Osteocyte (in vitro differentiated cells): ENCODE measurements around the gene PRKCH. TPM values are rescaled to one million over a fixed set of nuclear protein-coding genes. Genes with fewer than 3 reads are reported as not detected.

Experiments used
- DNase-seq: peaks from one replicate; pipeline ENCODE4 v3.0.0; 2021; ENCODE audit warnings: mixed read lengths; ENCODE audit not compliant: unreplicated experiment; ENCODE audit errors: extremely low spot score
- H3K27ac Mint-ChIP-seq: one replicate; pipeline ENCODE4 v1.8.0; 2021; ENCODE audit warnings: mild to moderate bottlenecking, mixed read lengths; ENCODE audit not compliant: unreplicated experiment
- H3K27me3 Mint-ChIP-seq: one replicate; pipeline ENCODE4 v1.8.0; 2021; ENCODE audit warnings: mixed read lengths; ENCODE audit not compliant: unreplicated experiment
- H3K36me3 Mint-ChIP-seq: one replicate; pipeline ENCODE4 v1.8.0; 2021; ENCODE audit warnings: mixed read lengths; ENCODE audit not compliant: unreplicated experiment
- H3K4me1 Mint-ChIP-seq: one replicate; pipeline ENCODE4 v1.8.0; 2021; ENCODE audit warnings: mixed read lengths; ENCODE audit not compliant: unreplicated experiment
- H3K4me3 Mint-ChIP-seq: one replicate; pipeline ENCODE4 v1.8.0; 2021; ENCODE audit warnings: mild to moderate bottlenecking, moderate library complexity, mixed read lengths; ENCODE audit not compliant: unreplicated experiment
- H3K9me3 Mint-ChIP-seq: one replicate; pipeline ENCODE4 v1.8.0; 2021; ENCODE audit warnings: mixed read lengths; ENCODE audit not compliant: unreplicated experiment
- total RNA-seq: library from RNA; stranded (reverse); gene quantifications from 2 replicates; pipeline ENCODE4 v1.2.1, GENCODE V29; 2021
- TF ChIP-seq, protein P1 (sequence below): fragments of 200-600 bp; sonication (generic); IDR thresholded peaks from 2 replicates; pipeline ENCODE4 v1.5.0; 2021; ENCODE audit warnings: antibody characterized with exemption, mild to moderate bottlenecking, moderate library complexity

The PRKCH gene
- total RNA-seq, 1 donor from 2014 or later, result 10.6 TPM

DNA sequence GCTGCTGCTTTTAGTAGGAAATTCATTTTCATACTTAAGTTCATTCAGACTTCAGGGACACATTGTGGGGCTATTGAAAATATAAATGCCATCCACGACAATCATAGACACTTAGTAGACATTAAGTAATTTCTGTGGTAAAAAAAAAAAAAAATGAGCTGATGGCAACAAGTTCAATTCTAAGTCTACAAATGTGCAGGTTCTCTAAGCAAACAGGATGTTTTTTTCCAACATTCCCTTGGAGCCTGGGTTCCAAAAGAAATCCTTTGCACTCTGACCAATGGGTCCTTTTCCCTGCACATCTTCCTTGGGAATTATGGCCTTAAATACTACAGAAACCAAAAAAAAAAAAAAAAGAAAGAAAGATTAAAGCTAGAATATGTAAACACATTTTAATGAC lies 198.4 kb downstream of the PRKCH start:
- H3K4me3 Mint-ChIP-seq, result no peak overlapping the region
- peaks cover 29% of the 10 kb centered on the region for H3K4me1 Mint-ChIP-seq
- TF ChIP-seq, protein P1, sequence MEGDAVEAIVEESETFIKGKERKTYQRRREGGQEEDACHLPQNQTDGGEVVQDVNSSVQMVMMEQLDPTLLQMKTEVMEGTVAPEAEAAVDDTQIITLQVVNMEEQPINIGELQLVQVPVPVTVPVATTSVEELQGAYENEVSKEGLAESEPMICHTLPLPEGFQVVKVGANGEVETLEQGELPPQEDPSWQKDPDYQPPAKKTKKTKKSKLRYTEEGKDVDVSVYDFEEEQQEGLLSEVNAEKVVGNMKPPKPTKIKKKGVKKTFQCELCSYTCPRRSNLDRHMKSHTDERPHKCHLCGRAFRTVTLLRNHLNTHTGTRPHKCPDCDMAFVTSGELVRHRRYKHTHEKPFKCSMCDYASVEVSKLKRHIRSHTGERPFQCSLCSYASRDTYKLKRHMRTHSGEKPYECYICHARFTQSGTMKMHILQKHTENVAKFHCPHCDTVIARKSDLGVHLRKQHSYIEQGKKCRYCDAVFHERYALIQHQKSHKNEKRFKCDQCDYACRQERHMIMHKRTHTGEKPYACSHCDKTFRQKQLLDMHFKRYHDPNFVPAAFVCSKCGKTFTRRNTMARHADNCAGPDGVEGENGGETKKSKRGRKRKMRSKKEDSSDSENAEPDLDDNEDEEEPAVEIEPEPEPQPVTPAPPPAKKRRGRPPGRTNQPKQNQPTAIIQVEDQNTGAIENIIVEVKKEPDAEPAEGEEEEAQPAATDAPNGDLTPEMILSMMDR, result no peak

DNA sequence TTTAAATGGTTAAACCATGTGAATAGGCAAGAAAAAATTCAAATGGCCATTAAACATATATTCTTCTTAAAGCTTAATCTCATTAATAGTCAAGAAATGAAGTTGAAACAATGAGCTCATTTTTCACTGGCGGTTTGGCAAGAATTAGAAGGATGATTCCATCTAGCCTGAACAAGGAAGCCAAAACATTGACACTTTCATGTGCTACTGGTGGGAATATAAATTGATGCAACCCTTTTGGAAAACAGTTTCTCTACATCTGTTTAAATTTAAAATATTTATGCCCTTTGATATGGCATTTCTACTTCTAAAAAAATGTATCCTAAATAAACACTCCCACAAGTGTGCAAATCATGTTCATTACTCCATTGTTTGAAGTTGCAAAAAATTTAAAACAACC lies 199.2 kb downstream of the PRKCH start:
- Mint-ChIP-seq H3K4me3 (no peak overlapping the region), H3K9me3 (no peaks in the 10 kb centered on the region), H3K27ac (no peak overlapping the region), H3K4me1 (peaks cover 38% of the 10 kb centered on the region), H3K27me3 (no peaks in the 10 kb centered on the region), H3K36me3 (no peaks in the 10 kb centered on the region)
- TF ChIP-seq, protein P1, result no peak
- no peak for DNase-seq

More for the DNA sequence above, 198.4 kb downstream of the PRKCH start:
- Mint-ChIP-seq H3K27ac (no peak overlapping the region), H3K9me3 (no peaks in the 10 kb centered on the region), H3K36me3 (no peaks in the 10 kb centered on the region), H3K27me3 (no peaks in the 10 kb centered on the region)
- DNase-seq, result no peak

DNA sequence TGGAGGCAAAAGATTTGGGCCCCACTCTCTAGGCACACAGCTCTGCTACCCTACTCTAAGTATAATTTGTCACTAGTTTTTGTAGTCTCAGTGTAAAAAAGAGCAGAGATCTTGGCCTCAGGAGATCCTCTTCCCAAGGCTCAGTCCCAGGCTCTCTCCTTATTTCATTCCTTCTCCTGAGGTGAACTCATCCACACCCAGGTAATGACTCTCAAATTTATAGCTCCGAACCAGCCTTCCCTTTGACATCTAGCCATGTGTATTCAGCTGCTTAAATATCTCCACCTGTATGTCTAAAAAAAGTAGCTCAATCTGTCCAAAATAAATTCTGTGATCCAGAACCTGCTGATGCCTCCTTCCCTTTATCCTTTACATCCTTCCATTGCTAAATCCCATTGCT lies 200.4 kb downstream of the PRKCH start:
- H3K4me1 Mint-ChIP-seq, result peaks cover 34% of the 10 kb centered on the region
- no peak for DNase-seq
- no peak overlapping the region for H3K27ac Mint-ChIP-seq
- no peak overlapping the region for H3K4me3 Mint-ChIP-seq
- H3K36me3 Mint-ChIP-seq, result no peaks in the 10 kb centered on the region
- TF ChIP-seq, protein P1, result no peak
- H3K27me3 Mint-ChIP-seq, result no peaks in the 10 kb centered on the region
- H3K9me3 Mint-ChIP-seq, result no peaks in the 10 kb centered on the region

DNA sequence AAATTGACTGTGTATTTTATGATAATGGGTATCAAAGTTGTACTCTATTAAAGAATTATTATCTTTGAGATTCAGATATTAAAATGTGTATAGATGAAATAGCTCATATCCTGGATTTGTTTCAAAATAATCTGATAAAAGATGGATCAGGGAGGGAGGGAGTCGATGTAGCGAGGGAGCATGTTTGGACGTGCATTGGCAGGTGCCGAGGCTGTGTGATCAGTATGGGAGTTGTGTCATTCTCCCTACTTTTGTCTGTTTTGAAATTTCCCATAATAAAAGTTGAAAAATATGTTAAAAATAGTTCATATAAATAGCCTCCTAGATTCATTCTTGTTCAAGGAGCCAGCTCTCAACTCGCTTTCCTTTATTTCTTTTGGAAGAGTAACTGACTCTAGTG lies 202.4 kb downstream of the PRKCH start:
- Mint-ChIP-seq H3K4me3 (no peak overlapping the region), H3K36me3 (no peaks in the 10 kb centered on the region), H3K9me3 (no peaks in the 10 kb centered on the region), H3K27ac (peak overlapping the region; percentile 69), H3K27me3 (no peaks in the 10 kb centered on the region), H3K4me1 (peaks cover 47% of the 10 kb centered on the region)
- TF ChIP-seq, protein P1, result no peak
- DNase-seq, result no peak

DNA sequence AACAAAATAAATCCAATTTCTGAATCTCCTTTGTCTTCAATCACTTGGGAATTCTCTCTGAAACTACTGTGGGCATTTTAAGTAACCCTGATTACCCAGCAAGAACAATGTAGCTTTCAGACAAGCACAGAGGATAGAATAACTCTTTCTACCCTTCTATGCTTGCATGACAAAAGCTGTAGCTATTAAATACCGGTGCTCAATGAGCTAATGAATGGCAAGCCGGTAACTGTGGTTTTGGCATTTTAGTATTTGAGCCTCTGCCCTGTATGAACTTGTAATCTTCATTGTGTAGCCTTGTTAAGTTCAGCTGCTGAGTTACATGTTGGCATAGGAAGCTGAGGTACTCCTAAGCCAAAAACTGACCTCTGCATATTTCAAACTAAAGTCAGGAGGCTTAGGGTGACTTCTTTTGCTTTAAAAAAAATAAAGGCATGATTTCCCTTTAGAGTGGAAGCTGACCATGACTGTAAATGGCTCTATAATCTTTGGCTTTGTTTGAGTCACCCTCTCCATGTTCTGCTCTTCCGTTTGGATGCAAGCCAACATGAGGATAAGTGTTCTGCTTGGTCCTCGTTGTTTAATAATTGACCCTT lies 202.9 kb downstream of the PRKCH start:
- no peaks in the 10 kb centered on the region for H3K9me3 Mint-ChIP-seq
- H3K36me3 Mint-ChIP-seq, result no peaks in the 10 kb centered on the region
- TF ChIP-seq, protein P1, result no peak
- peaks cover 47% of the 10 kb centered on the region for H3K4me1 Mint-ChIP-seq
- H3K27me3 Mint-ChIP-seq, result no peaks in the 10 kb centered on the region
- no peak overlapping the region for H3K4me3 Mint-ChIP-seq
- DNase-seq, result no peak
- H3K27ac Mint-ChIP-seq, result peak overlapping the region; percentile 69
